SK-N-SH (cell line): Measurements from ENCODE around the gene PLXNB3. TPM values are rescaled to one million over a fixed set of nuclear protein-coding genes. Genes with fewer than 3 reads are reported as not detected.

Source experiments
- CTCF ChIA-PET: fragments of 300-600, 350-600 bp; formaldehyde crosslinking; extraction: SDS; loops from one replicate; lab custom pipeline; 2021; lab: Yijun Ruan, JAX
- POLR2A ChIA-PET: fragments of 350-600 bp; sonication (Branson Sonifier 250); formaldehyde crosslinking; extraction: SDS; loops from one replicate; lab custom pipeline; 2020; ENCODE audit warnings: antibody characterized with exemption, inconsistent platforms; lab: Yijun Ruan, JAX
- DNase-seq: peaks from one replicate; pipeline ENCODE4 v3.0.0; 2012
- H2AFZ ChIP-seq: fragments of 200-600 bp; sonication (generic); 2 replicates; pipeline ENCODE4 v1.8.1; 2016; ENCODE audit warnings: antibody characterized with exemption, mild to moderate bottlenecking, low read depth
- H3F3A ChIP-seq: fragments of 200-600 bp; sonication (generic); replicated peaks from 2 replicates; pipeline ENCODE3; 2016; ENCODE audit warnings: antibody characterized with exemption, mild to moderate bottlenecking; ENCODE audit not compliant: insufficient read depth
- H3K27ac ChIP-seq, 2 experiments: fragments of 200-500 bp in 1 of 2; fragments of 200-600 bp in 1 of 2; sonication (Bioruptor generic) in 1 of 2; sonication (generic), shearing (Covaris generic) in 1 of 2; 2 replicates each; pipeline versions ENCODE4 v1.5.1 to v1.6.1; 2014 to 2016; ENCODE audit warnings: low read depth in 2 of 2, inconsistent platforms in 1 of 2, low read length in 1 of 2, mild to moderate bottlenecking in 1 of 2, mixed read lengths in 1 of 2
- H3K27me3 ChIP-seq: fragments of 200-600 bp; sonication (generic), shearing (Covaris generic); 2 replicates; pipeline ENCODE4 v1.6.1; 2016; ENCODE audit warnings: mixed run types; ENCODE audit not compliant: insufficient read depth
- H3K36me3 ChIP-seq, 2 experiments: fragments of 200-500 bp in 1 of 2; fragments of 200-600 bp in 1 of 2; sonication (Bioruptor generic) in 1 of 2; sonication (generic) in 1 of 2; replicated peaks in 1 of 2; 2 replicates each; pipeline versions ENCODE3 to v1.5.1; 2014 to 2016; ENCODE audit warnings: low read length in 1 of 2, mild to moderate bottlenecking in 1 of 2; ENCODE audit not compliant: insufficient read depth in 2 of 2, control insufficient read depth in 1 of 2
- H3K4me1 ChIP-seq, 2 experiments: fragments of 200-500 bp in 1 of 2; fragments of 200-600 bp in 1 of 2; sonication (Bioruptor generic) in 1 of 2; sonication (generic), shearing (Covaris generic) in 1 of 2; 2 replicates each; pipeline versions ENCODE4 v1.5.1 to v1.6.1; 2014 to 2016; ENCODE audit warnings: low read depth in 1 of 2, low read length in 1 of 2, mixed run types in 1 of 2; ENCODE audit not compliant: insufficient read depth in 2 of 2, control insufficient read depth in 1 of 2
- H3K4me2 ChIP-seq: fragments of 200-600 bp; sonication (generic), shearing (Covaris generic); 2 replicates; pipeline ENCODE4 v1.6.1; 2017; ENCODE audit warnings: mixed run types
- H3K4me3 ChIP-seq, 2 experiments: fragments of 200-500 bp in 1 of 2; fragments of 200-600 bp in 1 of 2; sonication (Bioruptor generic) in 1 of 2; sonication (generic), shearing (Covaris generic) in 1 of 2; 2 replicates each; pipeline versions ENCODE4 v1.5.1 to v1.8.1; 2014 to 2016; ENCODE audit warnings: low read depth in 2 of 2, inconsistent platforms in 1 of 2, low read length in 1 of 2, mild to moderate bottlenecking in 1 of 2, mixed read lengths in 1 of 2, moderate library complexity in 1 of 2
- H3K79me2 ChIP-seq: fragments of 200-600 bp; sonication (generic); 2 replicates; pipeline ENCODE4 v1.8.1; 2017; ENCODE audit warnings: mild to moderate bottlenecking; ENCODE audit not compliant: insufficient read depth
- H3K9ac ChIP-seq: fragments of 200-600 bp; sonication (generic); 2 replicates; pipeline ENCODE4 v1.6.1; 2017; ENCODE audit warnings: mixed run types
- H3K9me2 ChIP-seq: fragments of 200-600 bp; sonication (generic); 2 replicates; pipeline ENCODE4 v1.6.1; 2017; ENCODE audit warnings: mixed run types
- H3K9me3 ChIP-seq: fragments of 200-600 bp; sonication (generic); 2 replicates; pipeline ENCODE4 v1.6.1; 2017; ENCODE audit warnings: mixed run types, mild to moderate bottlenecking, moderate library complexity
- H4K20me1 ChIP-seq: fragments of 200-600 bp; sonication (generic); 2 replicates; pipeline ENCODE4 v1.6.1; 2017; ENCODE audit warnings: mild to moderate bottlenecking, mixed run types; ENCODE audit not compliant: insufficient read depth
- ELF1 ChIP-seq: IDR thresholded peaks from 2 replicates; pipeline ENCODE4 v1.4.0; 2012
- EP300 ChIP-seq, 2 experiments: IDR thresholded peaks; 2 replicates each; pipeline versions ENCODE4 v1.4.0 to v1.6.1; 2012; ENCODE audit warnings: borderline replicate concordance in 1 of 2, low read depth in 1 of 2, low read length in 1 of 2
- EZH2phosphoT487 ChIP-seq: fragments of 200-600 bp; sonication (generic); IDR thresholded peaks from 2 replicates; pipeline ENCODE4 v1.6.1; 2017; ENCODE audit warnings: low read depth, mixed run types, mild to moderate bottlenecking, antibody characterized with exemption, moderate library complexity, borderline replicate concordance
- FOSL2 ChIP-seq: IDR thresholded peaks from 2 replicates; pipeline ENCODE4 v1.4.0; 2012; ENCODE audit warnings: low read depth, mild to moderate bottlenecking, moderate library complexity, borderline replicate concordance
- FOXJ3 ChIP-seq: sonication (generic); formaldehyde crosslinking; IDR thresholded peaks from 2 replicates; pipeline ENCODE4 v1.5.1; 2020; ENCODE audit warnings: mild to moderate bottlenecking, missing genetic modification reagents
- FOXM1 ChIP-seq: IDR thresholded peaks from 2 replicates; pipeline ENCODE4 v1.4.0; 2012; ENCODE audit warnings: low read depth, mild to moderate bottlenecking
- GABPA ChIP-seq: IDR thresholded peaks from 2 replicates; pipeline ENCODE4 v1.4.0; 2012; ENCODE audit warnings: low read depth, mild to moderate bottlenecking
- GATA2 ChIP-seq: sonication (generic); formaldehyde crosslinking; IDR thresholded peaks from 2 replicates; pipeline ENCODE4 v1.5.0; 2020; ENCODE audit warnings: mild to moderate bottlenecking, missing genetic modification reagents
- JUND ChIP-seq: IDR thresholded peaks from 2 replicates; pipeline ENCODE4 v1.4.0; 2012
- MAX ChIP-seq: IDR thresholded peaks from 2 replicates; pipeline ENCODE4 v1.4.0; 2012; ENCODE audit warnings: low read depth
- MEF2A ChIP-seq: IDR thresholded peaks from 2 replicates; pipeline ENCODE4 v1.4.0; 2012; ENCODE audit warnings: low read depth, borderline replicate concordance
- MXI1 ChIP-seq: IDR thresholded peaks from 2 replicates; pipeline ENCODE4 v1.6.1; 2012; ENCODE audit warnings: mild to moderate bottlenecking, low read depth, low read length, improper control_type of control experiment
- NRF1 ChIP-seq: IDR thresholded peaks from 2 replicates; pipeline ENCODE4 v1.6.1; 2012; ENCODE audit warnings: low read depth, mild to moderate bottlenecking, low read length
- PBX3 ChIP-seq: IDR thresholded peaks from 2 replicates; pipeline ENCODE4; 2012
- POLR2AphosphoS5 ChIP-seq: IDR thresholded peaks from 2 replicates; pipeline ENCODE4 v1.6.1; 2012; ENCODE audit warnings: low read depth, low read length
- RAD21 ChIP-seq: IDR thresholded peaks from 2 replicates; pipeline ENCODE4 v1.6.1; 2012; ENCODE audit warnings: mild to moderate bottlenecking, low read length
- RCOR1 ChIP-seq: fragments of 150-350 bp; IDR thresholded peaks from 2 replicates; pipeline ENCODE4 v1.6.1; 2017; ENCODE audit warnings: antibody characterized with exemption, low read length
- RXRA ChIP-seq: IDR thresholded peaks from 2 replicates; pipeline ENCODE4 v1.4.0; 2012; ENCODE audit warnings: low read depth, mild to moderate bottlenecking, borderline replicate concordance
- SIN3A ChIP-seq: IDR thresholded peaks from 2 replicates; pipeline ENCODE4 v1.6.1; 2012; ENCODE audit warnings: low read depth, mild to moderate bottlenecking, low read length, moderate library complexity, borderline replicate concordance
- TAF1 ChIP-seq: IDR thresholded peaks from 2 replicates; pipeline ENCODE4 v1.6.1; 2012; ENCODE audit warnings: low read depth, mild to moderate bottlenecking, low read length, moderate library complexity, borderline replicate concordance
- USF2 ChIP-seq: fragments of 150-350 bp; IDR thresholded peaks from 2 replicates; pipeline ENCODE4 v1.6.1; 2017; ENCODE audit warnings: antibody characterized with exemption, low read length, low read depth, borderline replicate concordance
- YY1 ChIP-seq: IDR thresholded peaks from 2 replicates; pipeline ENCODE4 v1.4.0; 2012; ENCODE audit warnings: low read depth, mild to moderate bottlenecking
- WGBS: methylation state at CpG from one replicate; pipeline ENCODE4 v1.1.6; 2017; ENCODE audit warnings: low lambda C conversion rate; 5-methylcytosine and 5-hydroxymethylcytosine counted together
- polyA plus RNA-seq, 3 experiments: library from polyadenylated mRNA; depleted of rRNA; stranded (reverse); fragments of >200 nt; gene quantifications; 2 replicates each; pipeline ENCODE4 v1.2.3, GENCODE V29; 2012

The PLXNB3 gene
- polyA plus RNA-seq, 1 of the 3 experiments (the other 2 are of a cell fraction), result 15.5 TPM

- POLR2A ChIA-PET, result no interaction called here
- no peaks in the 10 kb centered on the region for H4K20me1 ChIP-seq
- 33% methylated on average over 5 of the region's 5 CpGs for WGBS
- no peaks in the 10 kb centered on the region for H3F3A ChIP-seq
- peaks cover 0 to 5% of the 10 kb centered on the region in 2 experiments for H3K36me3 ChIP-seq
- peaks cover 0 to 10% of the 10 kb centered on the region in 2 experiments; a peak in 1 of 4 replicates for H3K4me1 ChIP-seq
- no peak overlapping the region for H3K27ac ChIP-seq
- H3K4me2 ChIP-seq, result no peak overlapping the region
- H3K4me3 ChIP-seq, result no peak overlapping the region
- H3K9me2 ChIP-seq, result no peaks in the 10 kb centered on the region
- no peak for TF ChIP-seq YY1
- TF ChIP-seq MAX, result no peak
- no peak for TF ChIP-seq TAF1
- no peaks in the 10 kb centered on the region for H3K9me3 ChIP-seq
- no peak overlapping the region for H2AFZ ChIP-seq
- DNase-seq, result no peak
- H3K9ac ChIP-seq, result no peak overlapping the region
- CTCF ChIA-PET, result interaction anchor here (1.2 kb wide), 1 partner anchor 17 kb away, joined by 3 read pairs; no protein-coding TSS in a partner anchor
- H3K27me3 ChIP-seq, result no peaks in the 10 kb centered on the region; the same call in 1 of the 2 replicates
- peaks cover 24% of the 10 kb centered on the region for H3K79me2 ChIP-seq
Observed at GRCh38 chrX:153799326-153799725, 35.3 kb downstream of the PLXNB3 start.

- Histone ChIP-seq H3K9me2 (no peaks in the 10 kb centered on the region), H3K4me2 (no peak overlapping the region), H3F3A (no peaks in the 10 kb centered on the region), H3K36me3 (peaks cover 0 to 5% of the 10 kb centered on the region in 2 experiments), H3K9ac (no peak overlapping the region), H3K27me3 (no peaks in the 10 kb centered on the region; the same call in none of the 2 replicates), H4K20me1 (no peaks in the 10 kb centered on the region), H3K79me2 (peaks cover 17% of the 10 kb centered on the region), H3K9me3 (no peaks in the 10 kb centered on the region), H3K27ac (no peak overlapping the region), H3K4me1 (peaks cover 0 to 10% of the 10 kb centered on the region in 2 experiments; a peak in 1 of 4 replicates), H3K4me3 (no peak overlapping the region), H2AFZ (no peak overlapping the region)
- ChIA-PET POLR2A (interaction anchor here (0.8 kb wide), 1 partner anchor 19 kb away, joined by 4 read pairs; no protein-coding TSS in a partner anchor), CTCF (interaction anchor here (1.3 kb wide), 1 partner anchor 123 kb away, joined by 5 read pairs; no protein-coding TSS in a partner anchor)
- WGBS, result 51% methylated on average over 10 of the region's 16 CpGs
- TF ChIP-seq JUND (no peak), SIN3A (no peak), FOXJ3 (CRISPR knock-in tag) (no peak), PBX3 (no peak), FOSL2 (no peak), GABPA (no peak), EP300 (IDR thresholded peaks at IDR 0.05; ENCODE audit: borderline replicate concordance in 1 of 2, low read depth in 1 of 2, low read length in 1 of 2) (no peak), GATA2 (CRISPR knock-in tag) (no peak), FOXM1 (no peak), ELF1 (no peak), POLR2AphosphoS5 (no peak), EZH2phosphoT487 (no peak), YY1 (no peak), USF2 (no peak), RAD21 (no peak), MEF2A (no peak), MXI1 (no peak), RCOR1 (no peak), RXRA (no peak), NRF1 (no peak)
- DNase-seq, result no peak
Observed at GRCh38 chrX:153800177-153800722, 36.2 kb downstream of the PLXNB3 start.
